Measurements from ENCODE around the gene SECISBP2L.

DNA sequence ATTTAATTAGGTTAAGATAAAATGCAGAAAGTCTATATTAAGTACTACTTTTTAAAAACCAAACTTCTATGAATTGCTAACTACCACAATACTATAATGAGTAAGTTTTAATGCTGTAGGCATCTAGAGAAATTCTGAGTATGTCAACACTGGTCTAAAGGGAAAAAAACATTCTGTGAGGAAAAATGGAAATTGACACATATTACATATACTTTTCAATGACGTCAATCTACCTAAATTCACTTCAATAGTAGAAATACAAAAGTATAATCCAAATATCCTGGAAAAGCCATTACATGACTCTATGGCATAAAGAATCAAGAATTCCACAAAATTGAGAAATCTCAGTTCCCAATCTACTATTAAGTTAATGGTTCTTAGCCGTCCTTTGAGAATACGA is 2.2 kb downstream of the SECISBP2L start:
- TF ChIP-seq POLR2A (IDR thresholded peaks at IDR 0.05; ENCODE audit: low read depth) (no peak), POLR2AphosphoS5 (IDR thresholded peaks at IDR 0.05) (no peak), EP300 (IDR thresholded peaks at IDR 0.05) (no peak)
- TF ChIP-seq, protein P1, sequence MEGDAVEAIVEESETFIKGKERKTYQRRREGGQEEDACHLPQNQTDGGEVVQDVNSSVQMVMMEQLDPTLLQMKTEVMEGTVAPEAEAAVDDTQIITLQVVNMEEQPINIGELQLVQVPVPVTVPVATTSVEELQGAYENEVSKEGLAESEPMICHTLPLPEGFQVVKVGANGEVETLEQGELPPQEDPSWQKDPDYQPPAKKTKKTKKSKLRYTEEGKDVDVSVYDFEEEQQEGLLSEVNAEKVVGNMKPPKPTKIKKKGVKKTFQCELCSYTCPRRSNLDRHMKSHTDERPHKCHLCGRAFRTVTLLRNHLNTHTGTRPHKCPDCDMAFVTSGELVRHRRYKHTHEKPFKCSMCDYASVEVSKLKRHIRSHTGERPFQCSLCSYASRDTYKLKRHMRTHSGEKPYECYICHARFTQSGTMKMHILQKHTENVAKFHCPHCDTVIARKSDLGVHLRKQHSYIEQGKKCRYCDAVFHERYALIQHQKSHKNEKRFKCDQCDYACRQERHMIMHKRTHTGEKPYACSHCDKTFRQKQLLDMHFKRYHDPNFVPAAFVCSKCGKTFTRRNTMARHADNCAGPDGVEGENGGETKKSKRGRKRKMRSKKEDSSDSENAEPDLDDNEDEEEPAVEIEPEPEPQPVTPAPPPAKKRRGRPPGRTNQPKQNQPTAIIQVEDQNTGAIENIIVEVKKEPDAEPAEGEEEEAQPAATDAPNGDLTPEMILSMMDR (IDR thresholded peaks at IDR 0.05) = no peak

All from esophagus muscularis mucosa (tissue), 4 donors.